Measurements from ENCODE around the gene GPC5.
"Not testable (repeated sequence)": the region's sequence is repeated elsewhere in the genome, so short reads cannot be mapped to it uniquely, and the experiment has no call there.

Gene GPC5

GRCh38 chr13:91774397-91774796 lies 376.0 kb downstream of the GPC5 start:
- no peak for DNase-seq (ENCODE audit: low read depth)

DNA sequence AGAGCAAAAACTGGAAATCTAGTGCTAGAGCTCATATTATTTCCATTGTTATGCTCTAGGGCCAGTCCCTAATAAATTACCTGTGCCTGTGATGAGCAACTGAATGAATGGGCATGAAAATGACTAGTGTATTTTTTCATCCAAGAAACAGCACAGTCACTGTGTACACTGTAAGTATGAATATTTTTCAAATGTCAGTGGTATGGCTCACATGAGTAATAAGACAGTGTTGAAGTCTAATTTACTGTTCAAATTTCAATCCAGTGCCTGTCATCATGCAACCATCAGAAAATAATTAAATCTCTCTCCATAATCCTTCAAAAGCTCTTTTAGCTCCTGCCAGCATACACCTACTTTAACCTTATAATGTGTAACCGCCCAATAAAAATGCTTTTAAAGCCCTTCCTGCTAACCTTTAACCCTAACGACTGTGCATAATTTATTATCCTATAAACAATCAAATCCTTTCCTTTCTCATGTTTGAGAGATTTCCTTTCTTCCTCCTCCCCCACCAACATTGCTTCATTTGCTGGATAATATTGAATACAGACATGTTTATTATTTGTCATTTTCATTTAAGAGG lies 378.3 kb downstream of the GPC5 start:
- no peak for DNase-seq (ENCODE audit: low read depth)

DNA sequence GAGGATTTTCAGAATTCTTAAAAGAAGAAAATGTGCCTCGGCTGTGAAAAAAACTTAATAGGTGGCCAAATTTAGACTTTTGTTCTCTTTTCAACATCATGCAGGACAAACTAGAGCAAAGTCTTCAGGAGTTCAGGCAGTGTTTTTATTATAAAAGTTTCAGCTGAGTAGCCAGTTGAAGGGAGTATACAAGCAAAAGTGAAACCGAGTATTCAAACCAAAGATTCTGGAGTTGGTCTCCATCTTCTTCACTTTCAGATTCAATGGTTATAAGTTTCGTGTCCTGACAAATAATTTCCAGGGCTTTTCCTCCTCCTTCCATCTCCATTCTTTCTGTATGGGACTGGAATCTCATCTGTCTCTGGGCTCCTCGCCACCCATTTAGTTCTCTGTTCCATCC lies 379.7 kb downstream of the GPC5 start:
- DNase-seq (ENCODE audit: low read depth), result no peak

GRCh38 chr13:91781982-91782691 lies 383.7 kb downstream of the GPC5 start:
- DNase-seq (ENCODE audit: low read depth), result not testable (repeated sequence)

- DNase-seq (ENCODE audit: low read depth), result no peak
These were observed 387.2 kb downstream of the GPC5 start for GRCh38 chr13:91785431-91786119.

DNA sequence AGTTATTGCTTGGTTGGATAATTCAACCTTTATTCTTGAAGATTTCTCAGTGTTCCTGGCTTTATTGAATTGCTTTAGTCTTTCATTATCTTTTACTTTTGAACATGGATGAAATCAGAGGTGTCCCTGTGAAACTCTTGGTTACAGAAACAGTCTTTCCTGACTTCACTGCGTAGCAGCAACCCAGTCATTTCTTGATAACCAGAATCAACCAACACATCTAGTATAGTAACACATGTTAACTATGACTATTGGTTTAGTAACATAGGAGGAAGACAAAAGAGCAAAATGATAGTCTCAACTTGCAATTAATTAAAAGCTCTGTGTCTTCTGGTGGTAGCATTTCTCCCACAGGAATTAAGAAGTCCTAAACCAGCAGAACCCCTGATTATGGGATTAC lies 393.6 kb downstream of the GPC5 start:
- no peak for DNase-seq (ENCODE audit: low read depth)

DNA sequence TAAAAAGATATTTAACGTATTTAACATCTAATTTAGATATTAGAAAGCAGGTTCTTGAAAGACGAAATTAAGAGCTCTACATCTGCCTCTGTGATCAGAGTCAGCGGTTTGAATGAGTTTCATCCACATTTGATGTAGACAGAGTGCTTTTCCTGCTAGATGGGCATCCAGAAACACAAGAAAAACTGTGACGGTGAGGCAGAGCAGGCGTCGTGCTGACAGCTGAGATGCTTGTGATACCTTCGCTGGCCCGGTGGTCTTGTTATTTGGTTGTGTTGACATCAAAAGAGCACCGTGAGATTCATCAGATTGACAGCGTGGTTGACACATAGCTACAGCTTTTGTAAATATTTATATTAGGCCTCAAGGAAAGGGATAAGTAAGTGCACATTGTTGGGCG lies 399.1 kb downstream of the GPC5 start:
- no peak for DNase-seq (ENCODE audit: low read depth)

- not testable (repeated sequence) for DNase-seq (ENCODE audit: low read depth)
These were observed 399.9 kb downstream of the GPC5 start for GRCh38 chr13:91798338-91798737.

DNA sequence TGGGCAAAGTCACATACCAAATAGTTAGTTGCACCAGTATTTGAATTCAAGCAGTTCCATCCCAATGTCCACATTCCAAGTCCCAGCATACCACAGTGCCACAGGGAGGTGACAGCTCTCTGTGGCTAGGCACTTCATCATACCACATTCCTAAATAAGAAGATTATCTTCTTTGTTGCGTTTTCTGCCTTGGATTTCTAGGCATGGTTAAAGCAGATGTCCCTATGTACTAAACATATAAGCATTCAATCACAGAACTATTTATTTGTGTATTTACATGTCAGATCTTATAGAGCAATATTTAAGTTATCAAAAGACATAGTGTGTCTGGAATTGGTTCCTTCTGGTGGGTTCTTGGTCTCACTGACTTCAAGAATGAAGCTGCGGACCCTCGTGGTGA lies 403.4 kb downstream of the GPC5 start:
- not testable (repeated sequence) for DNase-seq (ENCODE audit: low read depth)

DNA sequence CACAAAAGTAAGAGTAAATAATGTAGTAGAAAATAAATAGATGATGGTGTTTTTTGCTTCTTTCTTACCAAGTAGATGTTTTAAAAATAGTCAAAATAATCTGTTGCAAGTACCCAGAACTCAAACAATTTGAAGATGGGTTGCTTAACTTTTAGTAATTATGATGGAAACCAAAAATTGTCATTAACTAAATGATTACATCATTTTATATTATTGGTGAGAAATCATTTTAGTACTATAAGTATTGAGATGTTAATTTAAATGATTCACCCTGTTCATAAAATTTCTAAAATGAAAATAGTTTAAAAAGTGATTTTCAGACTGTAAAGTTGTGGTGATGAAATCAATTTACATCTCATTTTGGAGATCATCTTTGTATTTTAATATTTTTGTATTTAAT lies 404.5 kb downstream of the GPC5 start:
- no peak for DNase-seq (ENCODE audit: low read depth)

DNA sequence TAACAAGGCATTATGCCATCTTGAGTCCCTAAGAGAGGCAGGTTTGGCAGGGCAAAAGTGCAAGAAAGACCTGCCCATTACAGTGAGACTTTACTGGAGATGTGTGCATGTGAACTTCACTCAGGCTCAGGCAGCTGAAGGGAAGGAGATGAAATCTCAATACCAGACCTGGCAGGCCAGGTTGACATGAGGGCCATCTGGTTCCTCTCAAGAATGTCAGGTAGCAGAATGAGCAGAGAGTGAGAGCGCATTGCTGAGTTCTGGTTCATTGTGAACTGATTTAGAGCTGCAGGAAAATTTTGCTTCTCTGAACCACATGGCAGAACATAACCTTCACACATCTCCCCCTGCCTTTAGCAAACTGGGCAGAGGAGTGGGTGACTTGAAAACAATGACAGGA lies 406.3 kb downstream of the GPC5 start:
- no peak for DNase-seq (ENCODE audit: low read depth)

- DNase-seq (ENCODE audit: low read depth), result no peak
These were observed 407.2 kb downstream of the GPC5 start for GRCh38 chr13:91805605-91806004.

- DNase-seq (ENCODE audit: low read depth), result no peak
These were observed 410.7 kb downstream of the GPC5 start for GRCh38 chr13:91809161-91809560.

- DNase-seq (ENCODE audit: low read depth), result no peak
These were observed 414.8 kb downstream of the GPC5 start for GRCh38 chr13:91813253-91813652.

- no peak for DNase-seq (ENCODE audit: low read depth)
These were observed 417.9 kb downstream of the GPC5 start for GRCh38 chr13:91816263-91816807.

GRCh38 chr13:91817250-91817649 lies 418.8 kb downstream of the GPC5 start:
- no peak for DNase-seq (ENCODE audit: low read depth)

DNA sequence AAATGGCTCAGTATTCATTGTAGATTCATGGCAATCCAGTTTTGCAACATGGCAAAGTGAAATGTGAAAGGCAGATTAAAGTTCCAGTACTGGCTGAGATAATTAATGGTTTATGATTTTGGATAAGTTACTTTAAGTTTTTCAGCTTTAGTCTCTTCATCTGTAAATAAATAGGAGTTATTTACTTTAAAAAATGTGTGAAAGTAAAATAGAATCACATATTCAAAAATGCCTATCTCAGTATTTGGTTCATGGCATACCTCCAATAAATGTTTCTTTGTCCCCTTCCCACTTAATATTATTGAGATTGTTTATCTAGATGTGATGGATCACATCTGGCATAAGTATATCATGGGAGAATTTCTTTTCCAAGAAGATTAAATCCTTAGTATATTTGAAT lies 426.0 kb downstream of the GPC5 start:
- no peak for DNase-seq (ENCODE audit: low read depth)

- no peak for DNase-seq (ENCODE audit: low read depth)
These were observed 427.1 kb downstream of the GPC5 start for GRCh38 chr13:91825516-91825915.

DNA sequence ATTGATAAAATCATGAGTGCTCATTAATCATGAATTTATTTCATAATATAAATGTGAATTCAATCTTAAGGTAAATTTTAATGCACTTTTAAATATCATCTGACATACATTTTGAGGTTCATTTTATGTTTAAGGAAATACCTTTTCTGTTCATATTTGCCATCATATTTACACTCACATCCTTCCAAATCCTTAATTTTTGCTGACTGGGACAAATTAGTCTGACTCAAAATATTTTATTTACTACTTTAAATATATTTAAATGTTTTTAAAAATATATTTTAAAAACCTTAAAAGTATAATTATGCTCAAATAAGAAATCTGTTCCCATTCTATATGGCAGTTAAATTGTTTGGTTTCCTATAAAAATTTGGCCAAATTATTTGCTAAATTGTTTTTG lies 438.1 kb downstream of the GPC5 start:
- no peak for DNase-seq (ENCODE audit: low read depth)

- DNase-seq (ENCODE audit: low read depth), result no peak
These were observed 447.2 kb downstream of the GPC5 start for GRCh38 chr13:91845612-91846011.

GRCh38 chr13:91863699-91864098 lies 465.3 kb downstream of the GPC5 start:
- no peak for DNase-seq (ENCODE audit: low read depth)

GRCh38 chr13:91868351-91868750 lies 469.9 kb downstream of the GPC5 start:
- no peak for DNase-seq (ENCODE audit: low read depth)

GRCh38 chr13:91878491-91878890 lies 480.1 kb downstream of the GPC5 start:
- DNase-seq (ENCODE audit: low read depth), result no peak
